Smooth muscle cell (in vitro differentiated cells): ENCODE results near the gene AKR1C2. TPM values are rescaled to one million over a fixed set of nuclear protein-coding genes. Genes with fewer than 3 reads are reported as not detected.
"Not testable (repeated sequence)": the region's sequence is repeated elsewhere in the genome, so short reads cannot be mapped to it uniquely, and the experiment has no call there.

ENCODE experiments used
- DNase-seq: peaks from one replicate; lab custom pipeline; 2025; ENCODE audit not compliant: unreplicated experiment; lab: John Stamatoyannopoulos, UW
- H2AFZ ChIP-seq: fragments of 200-600 bp; sonication (generic); 2 replicates; pipeline ENCODE4 v1.6.0; 2016; ENCODE audit warnings: antibody characterized with exemption, low read depth, mild to moderate bottlenecking
- H3F3A ChIP-seq: fragments of 200-600 bp; sonication (generic); 2 replicates; pipeline ENCODE4 v1.6.0; 2017; ENCODE audit warnings: antibody characterized with exemption, low read depth
- H3K27ac ChIP-seq: fragments of 200-600 bp; sonication (generic); 2 replicates; pipeline ENCODE4 v1.5.1; 2016; ENCODE audit warnings: low read depth, mild to moderate bottlenecking
- H3K27me3 ChIP-seq: fragments of 200-600 bp; sonication (generic); 2 replicates; pipeline ENCODE4 v1.6.1; 2016; ENCODE audit warnings: low read depth, mild to moderate bottlenecking
- H3K36me3 ChIP-seq: fragments of 200-600 bp; sonication (generic); 2 replicates; pipeline ENCODE4 v1.5.1; 2016; ENCODE audit warnings: low read depth
- H3K4me1 ChIP-seq: fragments of 200-600 bp; sonication (generic); 2 replicates; pipeline ENCODE4 v1.5.1; 2016; ENCODE audit warnings: low read depth
- H3K4me2 ChIP-seq: fragments of 200-600 bp; sonication (generic); 2 replicates; pipeline ENCODE4 v1.6.0; 2016; ENCODE audit warnings: mild to moderate bottlenecking
- H3K4me3 ChIP-seq: fragments of 200-600 bp; sonication (generic); 2 replicates; pipeline ENCODE4 v1.5.1; 2016; ENCODE audit warnings: mild to moderate bottlenecking
- H3K79me2 ChIP-seq: fragments of 200-600 bp; sonication (generic); 2 replicates; pipeline ENCODE4 v1.6.0; 2016; ENCODE audit warnings: low read depth, mild to moderate bottlenecking
- H3K9ac ChIP-seq: fragments of 200-600 bp; sonication (generic); 2 replicates; pipeline ENCODE4 v1.6.0; 2016; ENCODE audit warnings: low read depth
- H3K9me3 ChIP-seq: fragments of 200-600 bp; sonication (generic); replicated peaks from 2 replicates; pipeline ENCODE4 v1.5.1; 2016; ENCODE audit warnings: low read depth
- H4K20me1 ChIP-seq: fragments of 200-600 bp; sonication (generic); 2 replicates; pipeline ENCODE4 v1.6.0; 2016; ENCODE audit warnings: low read depth
- CTCF ChIP-seq: fragments of 200-600 bp; sonication (generic); IDR thresholded peaks from 2 replicates; pipeline ENCODE4 v1.5.1; 2017; ENCODE audit warnings: borderline replicate concordance, mild to moderate bottlenecking, antibody characterized with exemption; ENCODE audit not compliant: insufficient read depth, poor library complexity, severe bottlenecking
- WGBS: methylation state at CpG from one replicate; pipeline ENCODE4 v1.1.7; 2016; ENCODE audit warnings: low lambda C conversion rate; 5-methylcytosine and 5-hydroxymethylcytosine counted together
- polyA plus RNA-seq: library from polyadenylated mRNA; unstranded; fragments of >200 nt; fragmentation: Nextera tagmentation; extraction: Ambion mirVana; gene quantifications from 2 replicates; pipeline ENCODE4 v1.2.1, GENCODE V29; 2016
- total RNA-seq: library from RNA; depleted of rRNA; stranded (reverse); fragments of >200 nt; gene quantifications from 2 replicates; pipeline ENCODE4 v1.2.3, GENCODE V29; 2014

AKR1C2 gene
- total and polyA plus RNA-seq, 2 experiments from 2014 or later: 6.6 to 19.6 TPM

- not testable (repeated sequence) for DNase-seq, H3K4me2 ChIP-seq, H3K36me3 ChIP-seq, H3K27ac ChIP-seq, H3K79me2 ChIP-seq, H4K20me1 ChIP-seq, H3K4me1 ChIP-seq, H3K27me3 ChIP-seq, H3K9ac ChIP-seq, H3F3A ChIP-seq, H2AFZ ChIP-seq, H3K4me3 ChIP-seq, H3K9me3 ChIP-seq
- whole genome bisulfite sequencing: 94% methylated on average over 5 of the region's 5 CpGs
Measured at GRCh38 chr10:4956955-4957645, 46.6 kb downstream of the AKR1C2 start.

- H3K9ac ChIP-seq, H3K4me1 ChIP-seq, H2AFZ ChIP-seq, H3K27ac ChIP-seq, H3K36me3 ChIP-seq, H3K27me3 ChIP-seq, DNase-seq, H3K9me3 ChIP-seq, H3K4me2 ChIP-seq, H4K20me1 ChIP-seq, H3K4me3 ChIP-seq, H3K79me2 ChIP-seq, H3F3A ChIP-seq: not testable (repeated sequence)
- WGBS: 82% methylated on average over 6 of the region's 7 CpGs
Measured at GRCh38 chr10:4956088-4956487, 47.6 kb downstream of the AKR1C2 start.

- no peak overlapping the region for H3K9ac ChIP-seq
- DNase-seq: no peak
- H3K27me3 ChIP-seq: no peaks in the 10 kb centered on the region
- H4K20me1 ChIP-seq: no peaks in the 10 kb centered on the region
- no peaks in the 10 kb centered on the region for H3K4me1 ChIP-seq
- H3K79me2 ChIP-seq: no peaks in the 10 kb centered on the region
- no peak for TF ChIP-seq CTCF
- no peaks in the 10 kb centered on the region for H3K36me3 ChIP-seq
- H2AFZ ChIP-seq: no peak overlapping the region
- no peak overlapping the region for H3K4me2 ChIP-seq
- H3K4me3 ChIP-seq: no peak overlapping the region
- H3K9me3 ChIP-seq: no peaks in the 10 kb centered on the region
- no peak overlapping the region for H3K27ac ChIP-seq
- H3F3A ChIP-seq: no peaks in the 10 kb centered on the region
Measured at GRCh38 chr10:4953405-4953804, 50.3 kb downstream of the AKR1C2 start.

GRCh38 chr10:4951512-4952162 is 52.0 kb downstream of the AKR1C2 start:
- not testable (repeated sequence) for H3K4me1 ChIP-seq, H4K20me1 ChIP-seq, H3K27me3 ChIP-seq, H3K27ac ChIP-seq, DNase-seq, H3K4me3 ChIP-seq, H3K9me3 ChIP-seq, H3K9ac ChIP-seq, H3K36me3 ChIP-seq, H3K4me2 ChIP-seq, H3F3A ChIP-seq, H2AFZ ChIP-seq, H3K79me2 ChIP-seq
- WGBS: 90% methylated on average over 5 of the region's 5 CpGs

GRCh38 chr10:4947635-4948596 is 55.7 kb downstream of the AKR1C2 start:
- H3K4me2 ChIP-seq: peak overlapping the region; percentile 25
- H3K79me2 ChIP-seq: no peaks in the 10 kb centered on the region
- no peak for DNase-seq
- H3K4me1 ChIP-seq: peaks cover 5% of the 10 kb centered on the region
- no peak overlapping the region for H3K4me3 ChIP-seq
- H2AFZ ChIP-seq: no peak overlapping the region
- no peaks in the 10 kb centered on the region for H3K36me3 ChIP-seq
- H4K20me1 ChIP-seq: no peaks in the 10 kb centered on the region
- H3K9me3 ChIP-seq: no peaks in the 10 kb centered on the region
- H3K9ac ChIP-seq: no peak overlapping the region
- H3K27me3 ChIP-seq: no peaks in the 10 kb centered on the region
- 35% methylated on average over 5 of the region's 5 CpGs for WGBS
- H3F3A ChIP-seq: no peaks in the 10 kb centered on the region
- TF ChIP-seq CTCF: no peak
- H3K27ac ChIP-seq: peak overlapping the region; percentile 34
